Measurements from ENCODE around the gene MTX1. TPM values are rescaled to one million over a fixed set of nuclear protein-coding genes. Genes with fewer than 3 reads are reported as not detected.

Gene MTX1
- total RNA-seq, 2 experiments from 2014 or later: 43.9 to 70.2 TPM

- POLR2A ChIA-PET: no interaction called here
- no peak for DNase-seq (ENCODE audit: low spot score)
- Histone ChIP-seq H3K27ac (ENCODE audit: low read depth, low read length, poor library complexity, severe bottlenecking) (no peak overlapping the region), H4K20me1 (ENCODE audit: insufficient read depth, low read length) (no peaks in the 10 kb centered on the region), H3K4me1 (ENCODE audit: insufficient read depth, low read length, poor library complexity, severe bottlenecking) (peaks cover 15% of the 10 kb centered on the region), H3K79me2 (ENCODE audit: insufficient read depth, low read depth, low read length) (no peaks in the 10 kb centered on the region), H3K36me3 (ENCODE audit: insufficient read depth, low read length) (no peaks in the 10 kb centered on the region), H3K9me3 (ENCODE audit: low read length) (no peaks in the 10 kb centered on the region), H2AFZ (ENCODE audit: low read length) (no peak overlapping the region), H3K4me3 (ENCODE audit: low read depth, low read length, poor library complexity, severe bottlenecking) (no peak overlapping the region), H3K4me2 (ENCODE audit: low read length) (no peak overlapping the region), H3K9me2 (ENCODE audit: insufficient read depth, low read length) (no peaks in the 10 kb centered on the region)
- no peak for TF ChIP-seq EZH2phosphoT487 (IDR thresholded peaks at IDR 0.05; ENCODE audit: borderline replicate concordance, low read depth, low read length)
- TF ChIP-seq CTCF (conservative IDR thresholded peaks at IDR 0.05; ENCODE audit: low read length): no peak
- CTCF ChIA-PET (ENCODE audit: unreplicated experiment): no interaction called here
- no TSS peak for BruUV-seq (replicated peaks)
- intact Hi-C loops (cut with micrococcal nuclease; ENCODE audit: unreplicated experiment): no loop called here
Observed at GRCh38 chr1:155195201-155196102, 13.0 kb upstream of the MTX1 start.

GRCh38 chr1:155196103-155196892 lies 12.2 kb upstream of the MTX1 start:
- Histone ChIP-seq H3K4me1 (ENCODE audit: insufficient read depth, low read length, poor library complexity, severe bottlenecking) (peaks cover 15% of the 10 kb centered on the region), H3K79me2 (ENCODE audit: insufficient read depth, low read depth, low read length) (no peaks in the 10 kb centered on the region), H3K9me3 (ENCODE audit: low read length) (no peaks in the 10 kb centered on the region), H3K36me3 (ENCODE audit: insufficient read depth, low read length) (no peaks in the 10 kb centered on the region), H3K4me3 (ENCODE audit: low read depth, low read length, poor library complexity, severe bottlenecking) (no peak overlapping the region), H4K20me1 (ENCODE audit: insufficient read depth, low read length) (no peaks in the 10 kb centered on the region), H3K4me2 (ENCODE audit: low read length) (no peak overlapping the region), H3K27ac (ENCODE audit: low read depth, low read length, poor library complexity, severe bottlenecking) (no peak overlapping the region), H3K9me2 (ENCODE audit: insufficient read depth, low read length) (no peaks in the 10 kb centered on the region), H2AFZ (ENCODE audit: low read length) (no peak overlapping the region)
- no peak for TF ChIP-seq CTCF (conservative IDR thresholded peaks at IDR 0.05; ENCODE audit: low read length)
- TF ChIP-seq EZH2phosphoT487 (IDR thresholded peaks at IDR 0.05; ENCODE audit: borderline replicate concordance, low read depth, low read length): no peak
- POLR2A ChIA-PET: no interaction called here
- CTCF ChIA-PET (ENCODE audit: unreplicated experiment): no interaction called here
- no peak for DNase-seq (ENCODE audit: low spot score)
- BruUV-seq (replicated peaks): no TSS peak
- intact Hi-C loops (cut with micrococcal nuclease; ENCODE audit: unreplicated experiment): no loop called here

Measured in OCI-LY7 (cell line).